GM12874 (cell line): ENCODE results near the gene SLX9.

Experiments used
- CTCF ChIP-seq: IDR thresholded peaks from 2 replicates; pipeline ENCODE4 v1.5.1; 2011; ENCODE audit warnings: low read depth, mild to moderate bottlenecking, control low read depth, low read length, moderate library complexity; ENCODE audit not compliant: insufficient read depth

The SLX9 gene

GRCh38 chr21:44959376-44960091 lies 19.7 kb downstream of the SLX9 start:
- TF ChIP-seq CTCF, result no peak

GRCh38 chr21:44960141-44961092 lies 20.6 kb downstream of the SLX9 start:
- TF ChIP-seq CTCF, result no peak

- no peak for TF ChIP-seq CTCF
Observed at GRCh38 chr21:44962403-44962966, 22.7 kb downstream of the SLX9 start.

GRCh38 chr21:44964381-44964780 lies 24.6 kb downstream of the SLX9 start:
- TF ChIP-seq CTCF, result no peak

- no peak for TF ChIP-seq CTCF
Observed at GRCh38 chr21:44965251-44966022, 25.6 kb downstream of the SLX9 start.

- no peak for TF ChIP-seq CTCF
Observed at GRCh38 chr21:44966135-44967081, 26.6 kb downstream of the SLX9 start.
